HCT116 (cell line): ENCODE measurements around the gene SPARC. TPM values are rescaled to one million over a fixed set of nuclear protein-coding genes. Genes with fewer than 3 reads are reported as not detected.

Experiments used
- ATAC-seq: fragments of 200-7000 bp; cut with Tn5 transposase; 2 replicates; pipeline ENCODE4 v1.9.1; 2020; ENCODE audit warnings: mild to moderate bottlenecking, moderate library complexity
- BruUV-seq: library from RNA; stranded (reverse); fragments of 400-500 nt; replicated peaks from 2 replicates; lab custom pipeline; 2021; lab: Mats Ljungman, UMichigan
- CTCF ChIA-PET: fragments of 300-600 bp; sonication (Branson Sonifier 250); formaldehyde crosslinking; loops from one replicate; lab custom pipeline; 2021; ENCODE audit warnings: antibody characterized with exemption; lab: Charles Lee
- POLR2A ChIA-PET: fragments of 300-600, 350-600 bp; sonication (Branson Sonifier 250); formaldehyde crosslinking; loops from one replicate; lab custom pipeline; 2021; ENCODE audit warnings: antibody characterized with exemption; lab: Charles Lee
- RAD21 ChIA-PET, 2 experiments: fragments of 300-600 bp; sonication (Branson Sonifier 250); formaldehyde crosslinking; loops; one replicate each; lab custom pipeline; 2023; ENCODE audit warnings: low total read pairs in 2 of 2; ENCODE audit not compliant: uncharacterized antibody in 2 of 2, unreplicated experiment in 2 of 2, low non-redundant PET in 1 of 2; lab: Charles Lee
- DNase-seq: peaks from one replicate; pipeline ENCODE4 v3.0.0-alpha.2; 2010; ENCODE audit warnings: low read depth, low spot score
- H2AFZ ChIP-seq: fragments of 200-600 bp; shearing (Covaris generic), sonication (generic); 2 replicates; pipeline ENCODE4 v1.6.1; 2017; ENCODE audit warnings: low read depth, mixed run types, mixed read lengths, antibody characterized with exemption, low read length; ENCODE audit not compliant: poor library complexity, severe bottlenecking
- H3K27ac ChIP-seq: 2 replicates; pipeline ENCODE4 v1.5.1; 2012; ENCODE audit warnings: low read depth, low read length
- H3K27me3 ChIP-seq: fragments of 200-600 bp; sonication (generic); 2 replicates; pipeline ENCODE4 v1.6.1; 2016; ENCODE audit warnings: mixed run types, low read length, mixed read lengths; ENCODE audit not compliant: insufficient read depth
- H3K36me3 ChIP-seq, 2 experiments: fragments of 200-500 bp in 1 of 2; fragments of 200-600 bp in 1 of 2; sonication (Bioruptor generic) in 1 of 2; sonication (generic) in 1 of 2; 2 replicates each; pipeline versions ENCODE4 v1.5.1 to v1.6.1; 2014 to 2016; ENCODE audit warnings: low read length in 2 of 2, inconsistent platforms in 1 of 2, mixed read lengths in 1 of 2, mixed run types in 1 of 2; ENCODE audit not compliant: insufficient read depth in 2 of 2, control insufficient read depth in 1 of 2
- H3K4me1 ChIP-seq, 2 experiments: fragments of 200-600 bp in 1 of 2; sonication (generic) in 1 of 2; 2 replicates each; pipeline versions ENCODE4 v1.5.1 to v1.6.1; 2012 to 2017; ENCODE audit warnings: low read length in 2 of 2, inconsistent platforms in 1 of 2, mild to moderate bottlenecking in 1 of 2, mixed read lengths in 1 of 2, mixed run types in 1 of 2, moderate library complexity in 1 of 2; ENCODE audit not compliant: insufficient read depth in 2 of 2, control insufficient read depth in 1 of 2
- H3K4me2 ChIP-seq: fragments of 200-600 bp; sonication (generic); 2 replicates; pipeline ENCODE4 v1.6.1; 2017; ENCODE audit warnings: mixed run types, low read length, mixed read lengths
- H3K4me3 ChIP-seq, 2 experiments: fragments of 200-600 bp in 1 of 2; sonication (generic) in 1 of 2; replicated peaks in 1 of 2; 2 replicates each; pipeline ENCODE4 v1.5.1; 2011 to 2016; ENCODE audit warnings: low read length in 2 of 2, control low read depth in 1 of 2, low read depth in 1 of 2, mild to moderate bottlenecking in 1 of 2, mixed read lengths in 1 of 2, mixed run types in 1 of 2
- H3K79me2 ChIP-seq: fragments of 200-600 bp; sonication (generic); 2 replicates; pipeline ENCODE4 v1.6.1; 2017; ENCODE audit warnings: mild to moderate bottlenecking, mixed run types, low read length, moderate library complexity, mixed read lengths; ENCODE audit not compliant: insufficient read depth
- H3K9ac ChIP-seq: fragments of 200-600 bp; sonication (generic); 2 replicates; pipeline ENCODE4 v1.6.1; 2016; ENCODE audit warnings: low read length, mixed read lengths
- H3K9me2 ChIP-seq: fragments of 200-600 bp; sonication (generic), shearing (Covaris generic); 2 replicates; pipeline ENCODE4 v1.6.1; 2017; ENCODE audit warnings: mixed run types, mild to moderate bottlenecking, moderate library complexity; ENCODE audit not compliant: insufficient read depth
- H3K9me3 ChIP-seq, 2 experiments: fragments of 200-500 bp in 1 of 2; fragments of 200-600 bp in 1 of 2; sonication (Bioruptor generic) in 1 of 2; sonication (generic) in 1 of 2; 2 replicates each; pipeline ENCODE4 v1.6.1; 2014 to 2017; ENCODE audit warnings: low read length in 2 of 2, mixed read lengths in 2 of 2, inconsistent platforms in 1 of 2, low read depth in 1 of 2, mild to moderate bottlenecking in 1 of 2, mixed run types in 1 of 2, moderate library complexity in 1 of 2; ENCODE audit not compliant: control insufficient read depth in 1 of 2, insufficient read depth in 1 of 2
- H4K20me1 ChIP-seq: fragments of 200-600 bp; sonication (generic), shearing (Covaris generic); 2 replicates; pipeline ENCODE4 v1.6.1; 2017; ENCODE audit warnings: mixed run types, mild to moderate bottlenecking, moderate library complexity; ENCODE audit not compliant: insufficient read depth
- EZH2phosphoT487 ChIP-seq: fragments of 200-600 bp; IDR thresholded peaks from 2 replicates; pipeline ENCODE4 v1.6.1; 2018; ENCODE audit warnings: antibody characterized with exemption, borderline replicate concordance
- FOSL1 ChIP-seq: IDR thresholded peaks from 2 replicates; pipeline ENCODE4 v1.6.1; 2012; ENCODE audit warnings: low read depth
- JUND ChIP-seq: IDR thresholded peaks from 2 replicates; pipeline ENCODE4 v1.6.1; 2012
- MAX ChIP-seq: IDR thresholded peaks from 2 replicates; pipeline ENCODE4 v1.6.1; 2012
- POLR2A ChIP-seq: IDR thresholded peaks from 2 replicates; pipeline ENCODE4 v1.7.0; 2011; ENCODE audit warnings: borderline replicate concordance; ENCODE audit not compliant: insufficient read depth, insufficient read length; ENCODE audit errors: extremely low read depth
- SIN3A ChIP-seq: IDR thresholded peaks from 2 replicates; pipeline ENCODE4 v1.6.1; 2012; ENCODE audit warnings: low read depth
- SP1 ChIP-seq: IDR thresholded peaks from 2 replicates; pipeline ENCODE4 v1.6.1; 2012; ENCODE audit warnings: low read depth
- TCF7L2 ChIP-seq: IDR thresholded peaks from 2 replicates; pipeline ENCODE4 v1.7.0; 2011; ENCODE audit warnings: borderline replicate concordance, inconsistent platforms; ENCODE audit not compliant: insufficient read depth, insufficient read length; ENCODE audit errors: extremely low read depth
- ZBTB33 ChIP-seq: IDR thresholded peaks from 2 replicates; pipeline ENCODE4 v1.6.1; 2011; ENCODE audit warnings: mild to moderate bottlenecking, low read length, moderate library complexity; ENCODE audit not compliant: insufficient replicate concordance; ENCODE audit errors: extremely low read depth
- intact Hi-C: fragments of 100-400 bp; cut with micrococcal nuclease; formaldehyde crosslinking; loops from 2 replicates; pipeline ENCODE4 v1.10.0; 2022
- total RNA-seq: library from RNA; stranded (reverse); gene quantifications from one replicate; pipeline ENCODE4 v1.2.1, GENCODE V29; 2021; ENCODE audit not compliant: unreplicated experiment

SPARC gene
- total RNA-seq, 1 experiment from 2014 or later: 3.0 TPM

- H3K27me3 ChIP-seq: no peaks in the 10 kb centered on the region
- intact Hi-C loops: no loop called here
- ChIA-PET RAD21 (no interaction called here), CTCF (no interaction called here), POLR2A (no interaction called here)
- no peak overlapping the region for H3K27ac ChIP-seq
- H3K9me3 ChIP-seq: no peaks in the 10 kb centered on the region
- ATAC-seq (no peak), DNase-seq (no peak)
- no TSS peak for BruUV-seq
- no peaks in the 10 kb centered on the region for H4K20me1 ChIP-seq
- H3K9me2 ChIP-seq: no peaks in the 10 kb centered on the region
- H3K4me2 ChIP-seq: no peak overlapping the region
- H3K79me2 ChIP-seq: no peaks in the 10 kb centered on the region
- no peaks in the 10 kb centered on the region for H3K36me3 ChIP-seq
- no peak overlapping the region for H3K4me3 ChIP-seq
- H2AFZ ChIP-seq: no peak overlapping the region
- TF ChIP-seq SIN3A (no peak), ZBTB33 (no peak), TCF7L2 (no peak), SP1 (no peak), FOSL1 (no peak), JUND (no peak), POLR2A (no peak), MAX (no peak), EZH2phosphoT487 (no peak)
- H3K4me1 ChIP-seq: peaks cover 5 to 32% of the 10 kb centered on the region in 2 experiments; a peak in 3 of 4 replicates
- no peak overlapping the region for H3K9ac ChIP-seq
Observed at GRCh38 chr5:151663617-151664293, 23.0 kb downstream of the SPARC start.
